Omental fat pad (tissue), 4 donors: ENCODE results near the gene ZFAND3. TPM values are rescaled to one million over a fixed set of nuclear protein-coding genes. Genes with fewer than 3 reads are reported as not detected.

Source experiments
- ATAC-seq: fragments of 150-250 bp; one replicate; pipeline ENCODE4 v1.9.1; 2016; ENCODE audit warnings: mild to moderate bottlenecking, moderate library complexity; ENCODE audit not compliant: low FRiP score
- DNase-seq: peaks from one replicate; pipeline ENCODE4 v3.0.0-alpha.2; 2019; ENCODE audit warnings: low spot score
- total RNA-seq, 4 donors: library from RNA; depleted of rRNA; stranded (reverse); fragments of >200 nt; gene quantifications; one replicate each; pipeline ENCODE4 v1.1.0, GENCODE V29; 2016
- TF ChIP-seq, protein P1 (sequence below), 3 donors: fragments of 450-650 bp; IDR thresholded peaks; one replicate each; pipeline ENCODE4 v1.5.1; 2016 to 2017; ENCODE audit warnings: antibody characterized with exemption in 3 of 3, mild to moderate bottlenecking in 3 of 3, moderate library complexity in 2 of 3

The ZFAND3 gene
- total RNA-seq, 4 donors from 2014 or later, result 28.8 to 43.8 (median 38.0) TPM

DNA sequence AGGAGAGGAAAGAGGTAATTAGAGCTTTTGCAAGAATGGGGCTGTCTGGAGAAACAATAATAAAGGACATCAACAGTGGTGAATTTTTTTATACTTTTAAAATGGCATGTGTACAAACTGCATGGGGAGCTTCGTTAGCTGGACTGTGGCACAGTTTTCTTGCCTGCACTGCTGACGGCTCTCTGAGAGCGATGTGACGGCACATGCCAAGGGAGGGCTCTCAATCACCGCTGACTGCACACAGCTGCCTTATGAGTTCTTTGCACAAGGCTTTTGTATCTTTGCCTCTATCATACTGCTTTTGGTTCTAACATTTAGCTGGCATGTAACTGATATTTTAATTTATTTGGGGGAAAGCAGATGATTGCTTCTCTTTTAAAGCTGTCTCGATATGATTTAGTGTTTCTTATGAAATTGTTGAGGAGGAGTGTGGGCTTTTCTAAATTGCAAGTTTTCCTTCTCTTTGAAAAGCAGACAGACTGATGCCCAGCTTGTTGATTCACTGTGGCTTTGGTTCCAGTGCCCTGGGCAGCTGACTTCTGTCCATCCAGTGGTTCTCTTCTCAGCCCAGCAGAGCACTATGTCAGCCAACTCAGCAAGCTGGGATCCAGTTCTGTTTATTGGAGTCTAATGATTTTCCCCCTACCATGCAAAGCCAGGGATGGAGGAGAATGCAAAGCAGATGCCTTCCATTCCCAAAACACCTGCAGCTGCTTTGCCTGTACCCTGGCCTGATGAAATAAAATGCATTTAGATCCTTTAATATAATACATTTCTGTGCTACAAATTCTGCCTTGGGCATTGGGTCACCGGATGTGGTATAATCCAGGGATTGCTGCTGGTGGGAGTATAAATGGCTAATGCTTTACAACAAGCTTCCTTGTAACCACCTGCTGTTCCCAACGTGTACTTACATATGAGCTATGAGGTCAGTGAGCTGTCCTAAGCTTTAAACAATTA, 323.9 kb downstream of the ZFAND3 start:
- ATAC-seq, result no peak
- TF ChIP-seq, protein P1, sequence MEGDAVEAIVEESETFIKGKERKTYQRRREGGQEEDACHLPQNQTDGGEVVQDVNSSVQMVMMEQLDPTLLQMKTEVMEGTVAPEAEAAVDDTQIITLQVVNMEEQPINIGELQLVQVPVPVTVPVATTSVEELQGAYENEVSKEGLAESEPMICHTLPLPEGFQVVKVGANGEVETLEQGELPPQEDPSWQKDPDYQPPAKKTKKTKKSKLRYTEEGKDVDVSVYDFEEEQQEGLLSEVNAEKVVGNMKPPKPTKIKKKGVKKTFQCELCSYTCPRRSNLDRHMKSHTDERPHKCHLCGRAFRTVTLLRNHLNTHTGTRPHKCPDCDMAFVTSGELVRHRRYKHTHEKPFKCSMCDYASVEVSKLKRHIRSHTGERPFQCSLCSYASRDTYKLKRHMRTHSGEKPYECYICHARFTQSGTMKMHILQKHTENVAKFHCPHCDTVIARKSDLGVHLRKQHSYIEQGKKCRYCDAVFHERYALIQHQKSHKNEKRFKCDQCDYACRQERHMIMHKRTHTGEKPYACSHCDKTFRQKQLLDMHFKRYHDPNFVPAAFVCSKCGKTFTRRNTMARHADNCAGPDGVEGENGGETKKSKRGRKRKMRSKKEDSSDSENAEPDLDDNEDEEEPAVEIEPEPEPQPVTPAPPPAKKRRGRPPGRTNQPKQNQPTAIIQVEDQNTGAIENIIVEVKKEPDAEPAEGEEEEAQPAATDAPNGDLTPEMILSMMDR (IDR thresholded peaks at IDR 0.05), result no peak

DNA sequence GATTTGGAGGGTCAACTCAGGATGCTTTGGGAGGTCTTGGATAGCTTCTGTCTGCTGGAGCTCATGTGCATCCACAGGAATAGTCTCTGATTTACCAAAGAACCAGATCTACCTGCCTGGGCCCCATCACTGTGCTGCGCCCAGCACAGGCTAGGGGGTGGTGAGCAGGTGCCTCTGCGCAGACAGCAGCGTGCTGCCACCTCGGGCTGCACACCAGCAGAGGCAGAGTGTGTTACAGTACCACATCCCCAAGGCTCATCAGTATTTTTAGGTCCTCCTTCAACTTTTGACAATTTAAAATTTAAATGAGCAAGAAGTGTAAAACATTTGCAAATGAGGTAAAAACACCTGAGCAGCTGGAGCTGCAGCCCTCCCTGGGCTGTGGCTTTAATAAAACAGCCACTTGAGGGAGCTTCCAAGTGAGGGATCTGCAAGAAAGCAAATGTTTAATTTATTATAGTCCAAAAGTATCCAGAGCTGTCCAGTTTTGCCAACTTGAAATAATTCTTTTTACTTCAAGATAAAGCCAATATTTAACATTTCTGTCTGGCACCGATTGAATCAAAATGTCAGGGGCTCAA, 324.9 kb downstream of the ZFAND3 start:
- ATAC-seq (no peak), DNase-seq (no peak)
- TF ChIP-seq, protein P1 (IDR thresholded peaks at IDR 0.05), result no peak

More for the DNA sequence above, 323.9 kb downstream of the ZFAND3 start:
- DNase-seq, result no peak

DNA sequence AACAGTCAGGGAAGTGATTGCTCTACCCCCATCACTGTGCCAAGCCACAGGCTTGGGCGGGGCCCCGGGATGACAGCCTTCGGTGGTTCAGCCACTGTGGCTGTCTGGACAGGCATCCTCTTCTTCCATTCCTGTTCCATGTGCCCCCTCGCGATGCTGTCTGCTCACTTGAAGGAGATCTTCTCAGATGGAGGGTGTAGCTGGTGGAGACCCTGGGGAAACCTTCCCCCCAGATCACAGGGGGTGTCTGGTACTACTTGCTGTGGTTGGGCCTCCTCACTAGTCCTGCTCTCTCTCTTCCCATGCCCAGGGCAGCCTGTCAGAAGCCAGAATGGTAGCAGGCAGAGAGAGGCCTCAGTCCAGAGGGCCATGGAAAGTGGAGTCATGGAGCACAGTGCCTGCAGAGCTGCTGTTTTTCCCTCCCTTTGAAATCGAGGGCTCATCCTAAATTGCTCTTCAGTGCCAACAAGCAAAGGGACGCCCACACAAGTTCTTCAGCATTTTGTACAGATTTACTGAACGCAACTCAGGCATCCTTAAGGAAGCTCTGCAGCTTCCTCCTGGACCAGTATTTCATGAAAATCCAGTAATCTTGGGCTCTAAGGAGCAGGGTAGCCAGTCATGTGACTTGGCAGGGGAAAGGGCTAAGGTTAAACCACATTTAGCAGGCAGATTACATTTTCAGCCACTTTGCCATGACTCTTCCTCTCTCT, 326.6 kb downstream of the ZFAND3 start:
- DNase-seq (no peak), ATAC-seq (no peak)
- TF ChIP-seq, protein P1 (IDR thresholded peaks at IDR 0.05), result no peak

DNA sequence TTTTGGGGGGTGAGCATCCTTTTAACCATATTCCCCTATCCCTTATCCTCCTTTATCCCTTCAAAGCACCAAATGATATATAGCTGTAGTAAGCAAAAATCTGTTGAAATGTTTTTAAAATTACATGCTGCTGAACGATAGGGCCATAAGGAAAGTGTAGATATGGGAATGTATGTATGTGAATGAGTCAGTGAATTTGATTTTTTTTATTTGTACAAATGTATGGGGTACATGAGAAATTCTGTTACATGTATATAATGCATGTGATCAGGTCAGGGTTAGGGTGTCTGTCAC, 327.2 kb downstream of the ZFAND3 start:
- ATAC-seq, result no peak
- TF ChIP-seq, protein P1 (IDR thresholded peaks at IDR 0.05), result no peak
- no peak for DNase-seq

DNA sequence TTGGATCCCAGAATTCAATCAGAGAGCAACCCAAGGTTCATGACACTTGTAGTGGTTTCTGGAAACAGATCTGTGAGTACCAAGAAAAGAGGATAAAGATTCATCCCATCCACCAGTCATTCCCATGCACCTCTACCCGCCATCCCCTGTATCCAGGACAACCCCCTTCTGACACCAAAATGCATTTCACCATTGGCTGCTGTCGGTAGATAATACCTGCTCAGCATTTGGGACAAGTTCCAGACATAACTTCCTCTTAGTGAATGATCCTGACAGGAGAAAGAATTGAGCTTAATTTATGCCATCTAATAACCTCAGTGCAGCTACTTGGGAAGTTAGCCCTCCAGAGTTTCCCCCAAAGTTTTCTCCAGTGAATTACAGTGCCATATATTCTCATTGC, 329.1 kb downstream of the ZFAND3 start:
- TF ChIP-seq, protein P1 (IDR thresholded peaks at IDR 0.05), result no peak
- DNase-seq (no peak), ATAC-seq (no peak)

DNA sequence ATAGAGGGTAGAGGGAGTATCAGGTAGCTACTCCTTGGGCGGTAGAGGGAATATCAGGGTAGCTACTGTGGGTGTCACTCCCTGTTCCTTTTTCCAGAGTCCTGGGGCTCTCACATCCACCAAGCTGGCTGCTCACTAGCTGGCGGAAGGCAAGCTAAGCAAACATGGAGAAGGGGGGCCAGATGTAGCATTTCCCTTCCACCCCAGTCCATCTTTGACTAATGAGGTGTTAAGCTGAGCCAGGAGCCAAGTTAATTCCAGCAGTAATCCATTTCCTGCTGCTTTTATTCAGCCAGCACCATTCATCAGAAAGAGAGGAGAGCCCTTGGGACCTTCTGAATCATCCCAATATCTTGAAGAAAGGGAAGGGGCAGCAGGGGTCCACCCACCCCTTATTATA, 330.0 kb downstream of the ZFAND3 start:
- TF ChIP-seq, protein P1 (IDR thresholded peaks at IDR 0.05), result no peak
- ATAC-seq (no peak), DNase-seq (no peak)
